HG03045 (cell line): ENCODE measurements around the gene SLC17A6.

Experiments used
- ATAC-seq: cut with Tn5 transposase; IDR thresholded peaks from one replicate; pipeline ENCODE4 v1.9.1; 2021; ENCODE audit warnings: mild to moderate bottlenecking, moderate library complexity; ENCODE audit not compliant: unreplicated experiment

Gene SLC17A6

DNA sequence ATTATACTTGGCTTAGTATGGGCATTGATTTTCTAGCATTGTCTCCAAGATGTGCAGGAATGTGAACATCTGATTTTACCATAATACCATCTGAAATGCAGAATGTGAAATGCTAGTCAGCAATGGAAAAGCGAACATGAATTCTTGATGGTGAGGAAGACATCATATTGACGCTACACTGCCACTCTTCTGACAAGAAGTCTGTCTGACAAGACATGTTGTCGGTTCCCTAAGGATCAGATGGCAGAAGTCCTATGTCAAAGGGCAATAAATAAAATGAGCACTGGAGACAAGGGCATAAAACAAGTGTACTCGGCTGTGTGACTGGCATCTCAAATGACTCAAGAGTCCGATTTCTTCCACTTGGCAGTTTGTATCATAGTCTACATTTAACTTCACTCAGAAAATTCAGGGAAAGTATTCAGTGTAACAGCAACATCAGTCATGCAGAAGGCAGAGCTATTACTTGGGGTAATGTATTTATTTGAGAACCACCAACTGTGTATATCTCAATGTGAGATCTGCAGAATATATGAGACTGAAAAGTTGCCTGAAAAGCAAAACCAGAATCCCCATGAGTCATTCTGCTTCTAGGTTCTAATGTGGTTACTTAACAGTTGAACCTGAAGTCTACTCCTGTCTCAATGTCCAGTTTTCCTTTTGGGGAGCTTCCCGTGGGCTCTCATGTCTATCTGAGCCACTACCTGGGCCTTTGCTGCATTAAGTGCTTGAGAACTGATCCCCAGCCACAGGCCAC lies 51.5 kb downstream of the SLC17A6 start:
- ATAC-seq: no peak

DNA sequence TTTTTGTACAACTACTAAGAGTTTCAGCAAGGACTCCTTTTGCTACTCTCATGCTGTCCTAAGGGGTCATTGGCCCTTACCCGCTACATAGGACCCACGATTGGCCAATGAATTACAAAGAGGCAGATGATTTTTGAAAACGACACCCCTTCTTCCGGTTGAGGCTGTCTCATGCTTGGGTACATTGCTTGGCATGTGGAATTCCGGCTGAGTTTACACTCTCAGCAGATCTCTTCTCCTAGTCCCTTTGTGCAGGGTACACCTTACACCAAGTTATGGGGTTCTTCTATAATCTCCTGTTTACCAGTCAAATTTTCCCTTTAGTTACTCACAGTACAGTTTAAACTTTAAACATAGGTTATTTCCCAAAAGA lies 52.1 kb downstream of the SLC17A6 start:
- ATAC-seq: no peak

DNA sequence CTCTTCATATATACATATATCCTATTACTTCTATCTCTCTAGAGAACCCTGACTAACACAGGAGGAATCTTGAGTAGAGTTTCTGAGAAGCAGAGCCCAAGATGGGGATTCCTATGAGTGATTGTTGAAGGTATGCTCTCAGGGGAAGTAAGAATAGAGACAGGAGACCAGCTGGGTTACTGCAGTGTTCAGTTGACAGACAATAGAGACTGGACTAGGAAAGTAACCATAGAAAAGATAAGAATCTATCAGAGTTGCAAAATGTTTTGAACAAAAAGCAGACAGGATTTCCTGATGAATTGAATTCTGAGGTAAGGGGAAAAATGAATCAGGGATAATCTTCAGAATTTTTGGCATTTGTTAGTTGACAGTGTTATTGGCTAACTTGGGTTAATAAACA lies 54.4 kb downstream of the SLC17A6 start:
- no peak for ATAC-seq

DNA sequence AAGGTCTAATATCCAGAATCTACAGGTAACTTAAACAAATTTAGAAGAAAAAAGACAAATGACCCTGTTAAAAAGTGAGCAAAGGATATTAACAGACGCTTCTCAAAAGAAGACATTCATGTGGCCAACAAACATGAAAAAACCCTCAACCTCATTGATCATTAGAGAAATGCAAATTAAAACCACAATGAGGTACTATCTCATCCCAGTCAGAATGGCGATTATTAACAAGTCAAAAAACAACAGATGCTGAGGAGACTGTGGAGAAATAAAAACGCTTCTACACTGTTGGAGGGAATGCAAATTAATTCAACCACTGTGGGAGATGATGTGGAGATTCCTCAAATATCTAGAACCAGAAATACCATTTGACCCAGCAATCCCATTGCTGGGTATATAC lies 67.2 kb downstream of the SLC17A6 start:
- ATAC-seq: no peak

DNA sequence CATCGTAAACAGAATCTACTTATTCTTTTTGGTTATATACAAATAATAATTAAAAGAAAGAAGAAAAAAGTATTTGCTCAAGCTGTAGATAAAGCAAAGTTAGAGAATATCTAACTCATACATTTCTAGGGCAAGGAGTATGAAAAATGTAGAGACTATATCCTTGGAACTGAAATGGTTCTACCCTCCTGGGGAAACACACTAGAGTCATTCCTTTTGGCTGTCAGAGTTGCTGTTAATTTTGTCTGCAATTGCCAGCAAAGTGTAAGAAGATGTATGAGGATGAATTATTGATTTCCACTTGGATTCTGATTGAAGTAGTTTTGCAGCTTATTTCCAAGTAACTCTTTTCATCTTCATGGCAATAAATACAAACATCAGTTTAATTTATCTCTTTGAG lies 69.1 kb downstream of the SLC17A6 start:
- ATAC-seq: no peak

DNA sequence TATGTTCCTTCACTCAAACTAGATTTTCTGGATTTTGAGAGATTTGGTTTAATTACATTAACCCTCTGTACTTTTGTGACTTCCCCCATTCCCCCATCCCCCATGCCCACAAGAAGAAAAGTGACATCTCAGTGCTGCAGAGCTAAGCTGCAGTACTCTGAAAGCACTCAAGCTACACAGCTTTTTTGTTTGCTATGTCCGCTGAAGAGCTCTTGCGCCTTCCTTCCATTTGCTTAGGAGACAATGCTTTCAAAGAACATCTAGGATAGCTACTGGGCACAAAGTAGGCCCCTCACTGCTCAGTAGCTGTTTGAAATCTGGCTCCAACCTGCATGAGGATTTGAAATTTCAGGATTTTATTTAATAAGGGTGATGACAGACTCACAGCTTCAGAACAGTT lies 69.7 kb downstream of the SLC17A6 start:
- no peak for ATAC-seq

DNA sequence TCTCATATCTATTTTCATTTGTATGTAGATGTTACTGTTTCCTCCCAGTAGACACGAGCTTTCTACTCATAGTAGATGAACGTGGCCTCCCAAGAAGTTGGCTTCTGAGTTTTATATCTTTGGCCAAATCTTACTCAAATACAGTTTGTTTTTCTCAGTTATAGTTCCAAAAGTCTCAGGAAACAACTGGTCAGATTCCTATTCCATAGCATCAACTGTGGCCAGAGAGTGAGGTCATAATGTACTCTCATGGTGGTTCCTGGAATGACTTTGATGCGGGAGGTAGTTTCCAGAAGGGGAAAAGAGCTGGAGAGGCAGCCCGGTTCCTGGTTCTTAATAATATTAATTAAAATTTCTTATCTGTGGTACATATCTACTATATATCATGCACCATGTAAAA lies 77.3 kb downstream of the SLC17A6 start:
- ATAC-seq: no peak

DNA sequence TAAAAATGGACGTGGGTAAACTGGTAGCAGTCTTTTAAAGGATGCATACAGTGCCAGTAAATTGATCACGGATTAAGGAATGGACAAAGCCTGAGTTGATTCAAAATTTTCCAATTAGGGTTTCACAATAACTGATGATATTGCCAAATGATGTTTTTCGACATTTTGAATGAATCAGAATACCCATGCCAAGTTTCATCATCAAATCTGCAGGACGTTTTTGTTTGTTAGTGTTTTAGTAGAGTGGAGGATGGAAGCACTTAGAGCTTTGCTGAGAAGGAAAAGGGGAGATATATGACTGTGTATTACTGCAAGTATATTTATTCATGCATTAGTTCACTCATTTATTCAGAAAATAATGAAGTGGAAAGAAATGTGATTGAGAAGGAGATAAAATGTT lies 78.3 kb downstream of the SLC17A6 start:
- no peak for ATAC-seq

DNA sequence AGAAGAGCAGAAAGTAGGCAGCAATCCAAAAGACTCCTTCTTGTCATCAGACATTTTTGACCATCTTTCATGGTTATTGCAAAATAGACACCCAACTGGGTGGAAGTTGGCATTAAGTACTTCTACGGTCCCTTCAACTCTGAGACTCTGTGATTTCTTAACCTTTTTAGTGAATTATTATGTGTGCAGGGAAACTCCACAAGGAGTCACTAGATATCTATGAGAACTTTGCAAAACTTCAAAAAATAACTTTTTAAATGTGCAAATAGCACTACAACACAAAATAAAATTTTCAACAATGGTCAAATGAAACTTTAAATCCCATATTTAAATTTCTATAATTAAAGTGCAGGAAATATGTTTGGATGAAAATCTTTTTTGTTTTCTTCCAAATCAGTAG lies 88.7 kb downstream of the SLC17A6 start:
- ATAC-seq: no peak
